HG03175 (cell line): ENCODE data around the gene CLTRN.

Experiments used
- ATAC-seq: cut with Tn5 transposase; IDR thresholded peaks from one replicate; pipeline ENCODE4 v1.9.1; 2021; ENCODE audit warnings: mild to moderate bottlenecking, moderate library complexity; ENCODE audit not compliant: unreplicated experiment

Gene CLTRN

DNA sequence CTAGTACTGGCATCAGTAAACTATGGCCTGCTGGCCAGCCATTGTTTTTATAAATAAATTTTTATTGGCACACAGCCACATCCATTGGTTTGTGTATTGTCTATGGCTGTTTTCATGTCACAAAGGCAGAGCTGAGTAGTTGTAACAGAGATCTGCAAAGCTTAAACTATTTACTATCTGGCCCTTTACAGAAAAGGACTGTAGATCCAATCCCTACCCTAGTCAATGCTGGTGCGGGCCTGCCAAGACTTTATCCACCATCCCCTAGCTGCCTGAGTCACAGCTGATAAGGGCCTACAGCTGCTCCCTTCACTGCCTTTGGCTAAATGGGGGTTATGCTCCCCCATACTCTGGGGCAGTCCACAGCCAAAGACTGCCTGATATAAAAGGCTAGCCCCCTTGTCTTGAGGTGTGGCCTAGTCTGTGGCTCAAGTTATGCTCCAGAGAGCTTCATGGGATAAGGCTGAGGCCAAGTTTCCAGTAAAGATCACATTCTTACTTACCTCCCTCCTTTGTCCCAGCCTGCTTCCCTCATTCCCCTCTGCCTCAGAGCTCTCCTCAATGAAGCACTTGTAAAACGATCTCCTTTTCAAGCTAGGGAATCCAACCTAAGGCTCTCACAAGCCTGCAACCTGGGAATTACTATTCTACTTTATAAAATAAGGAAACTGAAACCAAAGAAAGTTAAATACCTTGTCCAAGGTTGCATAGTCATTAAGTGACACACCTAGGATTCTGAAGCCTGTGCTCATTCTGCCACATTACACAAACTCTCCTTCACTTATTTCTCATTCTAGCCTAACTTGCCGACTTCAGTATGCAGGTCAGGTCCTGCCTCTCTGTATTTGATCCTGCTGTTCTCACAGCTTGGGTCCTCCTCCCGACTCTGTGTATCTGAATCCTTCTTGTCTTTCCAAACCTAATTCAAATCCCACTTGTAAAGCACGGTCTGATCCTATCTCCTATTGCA is 84.5 kb downstream of the CLTRN start:
- ATAC-seq, result no peak
